ENCODE results near the gene SLC24A5.
A peak's percentile ranks its signal among the peaks of the same experiment; 100 is the strongest.

The SLC24A5 gene

GRCh38 chr15:48190932-48191573 is 70.3 kb downstream of the SLC24A5 start:
- DNase-seq (ENCODE audit: low read depth), result peak; percentile 3

GRCh38 chr15:48191574-48192225 is 70.9 kb downstream of the SLC24A5 start, which contains the start of gene CTXN2:
CTXN2 (plus strand) TSS chr15:48191665; CDS start chr15:48201301, 9,636 bp downstream.
- no peak for DNase-seq (ENCODE audit: low read depth)
